Stimulated activated CD4-positive, alpha-beta T cell treated with anti-CD3 and anti-CD28 coated beads, TNF-alpha, amount 100 ng/mL, for 4 hours (primary cell): Measurements from ENCODE around the gene ARVCF.
A peak's percentile ranks its signal among the peaks of the same experiment; 100 is the strongest.

Experiments
- DNase-seq, 3 experiments: peaks; one replicate each; pipeline ENCODE4 v3.0.0-alpha.2; 2020; ENCODE audit warnings: low read depth in 3 of 3

ARVCF gene

DNA sequence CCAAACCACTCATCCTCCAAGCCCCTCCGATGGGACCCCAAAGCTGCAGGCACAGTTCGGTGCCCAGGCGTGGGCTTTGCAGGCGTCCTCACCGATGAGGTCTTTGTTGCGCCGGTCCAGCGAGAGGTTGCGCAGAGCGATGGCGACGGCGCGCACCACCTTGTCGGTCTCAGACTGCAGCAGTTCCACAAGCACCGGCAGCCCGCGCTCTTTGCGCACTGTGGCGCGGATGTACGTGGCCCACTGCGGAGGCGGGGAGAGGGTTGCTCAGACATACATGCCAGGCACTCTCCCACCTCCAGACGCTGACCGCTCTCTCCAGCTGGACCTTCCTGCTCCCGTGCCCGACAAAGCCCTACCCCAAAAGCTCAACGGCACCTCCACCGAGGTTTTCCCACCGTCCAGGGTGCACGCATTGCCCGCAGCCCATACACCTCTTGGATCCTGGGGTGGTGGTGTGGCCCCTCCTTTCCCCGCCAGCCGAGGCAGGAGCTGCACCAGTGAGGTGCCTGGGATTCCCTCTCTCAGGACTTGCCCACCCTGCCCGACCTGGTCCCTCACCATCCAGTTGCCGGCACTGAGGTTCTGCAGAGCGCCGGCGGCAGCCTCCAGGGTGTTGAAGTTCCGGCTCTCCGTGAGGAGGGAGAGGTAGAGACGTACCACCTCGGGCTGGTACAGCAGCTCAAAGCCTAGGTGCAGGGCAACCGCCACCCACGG is 42.9 kb downstream of the ARVCF start:
- no peak for DNase-seq

DNA sequence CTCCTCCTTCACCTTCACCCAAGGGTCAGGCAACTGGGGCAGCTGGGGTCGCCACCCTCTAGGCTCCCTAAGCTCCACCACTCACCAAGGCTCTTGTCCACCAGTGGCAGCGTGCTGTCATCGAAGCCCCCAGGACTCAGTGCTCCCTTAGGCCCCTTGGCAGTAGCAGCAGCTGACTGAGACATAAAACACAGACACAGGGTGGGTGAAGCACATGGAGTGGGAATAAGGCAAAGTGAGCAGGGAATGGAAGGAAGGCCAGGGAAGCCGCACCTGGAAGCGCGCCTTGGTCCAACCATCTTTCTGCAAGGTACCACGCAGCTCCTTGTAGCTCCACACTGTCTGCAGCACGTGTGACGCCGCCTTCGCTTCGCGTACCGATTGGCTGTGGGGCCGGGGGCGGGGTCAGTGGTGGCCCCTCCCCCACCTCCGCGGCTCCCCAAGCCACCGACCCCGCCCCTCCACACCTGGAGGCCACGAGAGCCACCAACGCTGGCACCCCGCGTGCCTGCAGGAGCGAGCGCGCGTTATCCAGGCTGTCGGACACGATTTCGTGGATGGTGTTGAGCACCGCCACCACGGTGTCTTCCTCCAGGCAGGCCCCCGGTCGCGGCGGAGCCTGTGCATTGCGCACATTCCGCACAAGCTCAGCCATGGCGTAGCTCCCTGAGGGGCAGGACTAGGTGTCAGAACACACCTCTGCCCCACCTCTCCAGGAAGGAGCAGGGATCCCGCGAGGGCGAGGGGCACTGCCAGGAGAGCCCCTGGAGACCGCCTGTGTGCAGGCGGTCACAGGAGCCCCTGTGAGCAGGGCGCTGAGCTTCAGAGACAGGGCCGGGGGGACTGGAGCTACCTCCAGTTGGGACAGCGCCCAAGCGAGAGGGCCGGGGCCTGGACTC is 43.7 kb downstream of the ARVCF start:
- DNase-seq = no peak

DNA sequence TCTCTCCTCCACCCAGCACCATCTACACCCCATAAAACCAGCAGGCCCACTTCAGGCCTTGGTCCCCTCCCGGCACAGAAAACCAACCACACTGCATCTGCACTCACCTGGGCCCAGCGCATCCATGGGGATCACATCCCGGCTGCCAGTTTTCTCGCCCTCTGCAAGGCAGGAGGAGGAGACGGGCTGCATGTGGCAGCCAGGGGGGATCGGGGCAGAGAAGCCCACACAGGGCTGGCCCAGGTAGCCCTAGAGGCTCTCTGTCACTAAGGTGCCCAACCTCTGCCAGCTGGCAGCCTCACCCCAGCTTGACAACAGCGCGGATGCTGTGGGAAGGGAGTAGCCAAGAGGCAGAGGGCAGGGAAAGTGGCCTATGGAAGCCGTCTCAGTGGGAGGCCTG is 44.4 kb downstream of the ARVCF start:
- no peak for DNase-seq

DNA sequence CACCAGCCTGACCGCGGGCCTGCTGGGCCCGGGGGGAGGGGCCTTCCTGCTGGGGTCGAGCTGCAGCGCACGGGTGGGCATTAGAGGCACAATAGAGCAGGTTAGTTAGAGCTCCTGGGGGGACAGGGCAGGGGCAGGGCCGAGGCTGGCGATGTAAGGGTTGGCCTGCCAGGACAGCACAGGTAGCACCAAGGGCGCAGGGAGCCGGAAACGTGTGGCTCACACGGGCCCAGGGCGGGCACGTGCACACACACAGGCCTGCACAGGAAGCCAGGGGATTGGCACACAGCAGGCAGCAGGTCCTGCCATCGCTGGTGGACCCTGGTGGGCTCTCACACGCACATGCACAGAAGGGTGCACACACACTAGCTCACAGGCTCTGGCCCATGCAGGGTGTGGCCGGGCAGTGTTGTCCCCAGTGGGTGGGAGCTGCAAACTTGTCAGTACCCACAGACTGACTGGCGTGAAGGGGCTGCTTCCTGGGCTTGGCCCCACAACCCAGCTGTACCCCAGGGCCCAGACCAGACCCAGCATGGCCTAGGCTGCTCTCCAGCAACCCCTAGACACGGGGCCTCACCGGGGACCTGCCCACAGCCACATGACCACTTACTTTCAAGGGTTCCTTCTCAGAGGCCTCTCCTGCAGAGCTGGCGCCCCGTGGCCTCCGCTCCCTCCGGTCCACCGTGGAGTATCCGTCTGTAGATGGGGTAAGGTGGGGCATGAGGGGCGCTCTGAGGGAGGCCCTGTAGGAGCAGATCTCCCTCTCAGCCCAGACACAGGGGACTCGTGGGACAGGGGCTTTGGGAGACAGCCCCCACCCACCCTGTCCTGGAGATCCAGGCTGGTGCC is 45.1 kb downstream of the ARVCF start:
- DNase-seq = no peak

DNA sequence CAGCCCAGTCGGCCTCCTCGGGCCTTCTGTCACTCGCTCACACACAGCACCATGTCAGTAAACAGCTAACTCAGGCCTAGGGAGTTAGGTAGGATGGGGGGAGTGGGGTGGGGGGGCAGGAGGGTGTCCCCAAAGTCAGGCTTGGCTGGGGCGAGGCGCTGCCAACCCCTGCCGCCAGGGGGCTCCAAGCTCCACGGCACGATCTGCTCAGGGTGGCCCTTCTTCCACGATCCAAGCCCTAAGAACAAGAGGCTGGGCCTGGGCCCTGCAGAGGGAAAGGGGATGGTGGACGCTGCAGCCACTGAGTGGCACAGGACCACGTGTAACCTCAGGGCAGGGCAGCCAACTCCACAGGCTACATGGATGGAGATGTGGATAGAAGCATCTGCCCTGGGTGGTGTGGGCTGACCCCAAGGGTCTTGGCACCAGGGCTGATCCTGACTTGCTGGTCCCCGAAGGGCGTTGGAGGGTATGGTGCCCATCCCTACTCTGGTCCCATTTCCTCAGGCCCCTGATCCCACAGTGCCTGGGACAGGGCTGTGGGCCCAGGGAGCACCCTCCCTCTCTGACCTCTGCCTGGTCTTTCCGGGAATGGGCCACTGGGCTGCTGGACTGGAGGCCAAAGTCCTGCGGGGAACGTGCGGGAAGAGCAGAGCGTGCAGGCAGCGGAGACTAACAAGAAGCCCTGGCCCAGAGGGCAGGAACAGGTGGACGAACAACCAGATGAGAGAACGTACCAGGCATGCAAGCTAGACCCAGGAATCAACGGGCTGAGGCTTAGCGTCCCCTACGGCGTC is 45.9 kb downstream of the ARVCF start:
- peak; percentile 59 to 69 (median 59) for DNase-seq

DNA sequence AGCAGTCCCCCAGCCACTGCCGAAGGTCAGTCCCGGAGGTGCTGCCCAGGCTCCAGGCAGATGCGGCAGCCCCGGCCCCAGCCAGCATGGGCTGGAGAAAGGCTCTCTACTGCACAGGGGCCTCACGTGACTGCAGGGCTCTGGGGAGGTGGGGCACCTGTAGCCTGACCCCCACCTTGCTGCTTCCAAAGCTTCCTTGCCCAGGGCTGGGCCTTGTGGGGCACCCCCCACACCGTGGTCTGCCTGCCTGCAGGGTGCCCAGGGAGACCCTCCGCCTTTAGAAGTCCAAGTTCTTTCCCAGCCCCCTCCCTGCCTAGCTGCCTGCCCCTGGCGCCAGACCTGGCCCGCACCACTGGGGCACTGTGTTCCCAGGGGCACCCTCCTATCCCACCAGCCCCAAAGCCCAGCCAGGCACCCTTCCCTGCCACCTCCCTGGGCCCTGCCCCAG is 46.6 kb downstream of the ARVCF start:
- DNase-seq = no peak

DNA sequence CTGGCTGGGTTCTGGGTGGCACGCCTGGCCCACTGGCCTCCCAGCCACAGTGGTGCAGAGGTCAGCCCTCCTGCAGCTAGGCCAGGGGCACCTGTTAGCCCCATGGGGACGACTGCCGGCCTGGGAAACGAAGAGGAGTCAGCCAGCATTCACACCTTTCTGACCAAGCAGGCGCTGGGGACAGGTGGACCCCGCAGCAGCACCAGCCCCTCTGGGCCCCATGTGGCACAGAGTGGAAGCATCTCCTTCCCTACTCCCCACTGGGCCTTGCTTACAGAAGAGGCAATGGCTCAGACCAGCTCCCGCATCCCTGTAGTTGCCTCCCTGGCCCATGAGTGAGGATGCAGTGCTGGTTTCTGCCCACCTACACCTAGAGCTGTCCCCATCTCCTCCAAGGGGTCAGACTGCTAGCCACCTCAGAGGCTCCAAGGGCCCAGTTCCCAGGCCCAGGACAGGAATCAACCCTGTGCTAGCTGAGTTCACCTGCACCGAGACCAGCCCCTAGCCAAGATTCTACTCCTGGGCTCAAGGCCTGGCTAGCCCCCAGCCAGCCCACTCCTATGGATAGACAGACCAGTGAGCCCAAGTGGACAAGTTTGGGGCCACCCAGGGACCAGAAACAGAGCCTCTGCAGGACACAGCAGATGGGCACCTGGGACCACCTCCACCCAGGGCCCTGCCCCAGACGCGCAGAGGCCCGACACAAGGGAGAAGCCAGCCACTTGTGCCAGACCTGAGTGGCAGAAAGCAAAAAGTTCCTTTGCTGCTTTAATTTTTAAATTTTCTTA is 47.3 kb downstream of the ARVCF start:
- no peak for DNase-seq

DNA sequence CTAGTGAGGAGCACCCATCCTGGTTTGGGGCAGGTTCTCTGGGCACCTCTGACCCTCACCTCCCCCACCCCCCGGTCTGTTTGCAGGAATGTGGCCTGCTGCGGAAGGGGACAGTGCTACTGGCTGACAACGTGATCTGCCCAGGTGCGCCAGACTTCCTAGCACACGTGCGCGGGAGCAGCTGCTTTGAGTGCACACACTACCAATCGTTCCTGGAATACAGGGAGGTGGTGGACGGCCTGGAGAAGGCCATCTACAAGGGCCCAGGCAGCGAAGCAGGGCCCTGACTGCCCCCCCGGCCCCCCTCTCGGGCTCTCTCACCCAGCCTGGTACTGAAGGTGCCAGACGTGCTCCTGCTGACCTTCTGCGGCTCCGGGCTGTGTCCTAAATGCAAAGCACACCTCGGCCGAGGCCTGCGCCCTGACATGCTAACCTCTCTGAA is 48.2 kb downstream of the ARVCF start:
- DNase-seq = no peak

DNA sequence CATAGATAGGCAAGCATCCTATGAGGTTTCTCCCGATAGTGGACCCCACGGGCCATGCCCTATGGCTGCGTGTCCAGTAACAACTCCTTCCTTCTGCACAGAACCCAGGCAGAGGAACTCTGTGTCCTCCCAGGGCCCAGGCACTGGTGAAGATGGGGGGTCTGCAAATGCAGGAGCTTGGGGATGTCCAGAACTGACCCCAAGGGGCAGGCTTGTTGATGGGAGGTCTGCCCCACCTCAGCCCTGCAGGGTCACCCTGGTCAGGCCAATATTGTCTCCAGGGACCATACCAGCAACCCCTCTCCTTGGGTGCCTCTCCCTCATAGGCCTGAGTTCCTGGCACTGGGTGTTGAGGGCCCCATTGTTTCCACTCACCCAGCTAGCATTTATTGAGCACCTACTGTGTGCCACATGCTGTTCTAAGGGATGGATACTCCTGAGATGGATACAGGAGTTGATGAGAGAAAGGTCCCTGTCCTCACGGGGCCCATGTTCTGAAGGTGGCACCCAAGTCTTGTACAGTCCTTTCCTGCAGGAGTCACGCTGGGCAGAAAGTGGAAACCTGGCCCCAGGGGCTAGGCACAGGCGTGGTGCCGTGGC is 48.7 kb downstream of the ARVCF start:
- DNase-seq = no peak

DNA sequence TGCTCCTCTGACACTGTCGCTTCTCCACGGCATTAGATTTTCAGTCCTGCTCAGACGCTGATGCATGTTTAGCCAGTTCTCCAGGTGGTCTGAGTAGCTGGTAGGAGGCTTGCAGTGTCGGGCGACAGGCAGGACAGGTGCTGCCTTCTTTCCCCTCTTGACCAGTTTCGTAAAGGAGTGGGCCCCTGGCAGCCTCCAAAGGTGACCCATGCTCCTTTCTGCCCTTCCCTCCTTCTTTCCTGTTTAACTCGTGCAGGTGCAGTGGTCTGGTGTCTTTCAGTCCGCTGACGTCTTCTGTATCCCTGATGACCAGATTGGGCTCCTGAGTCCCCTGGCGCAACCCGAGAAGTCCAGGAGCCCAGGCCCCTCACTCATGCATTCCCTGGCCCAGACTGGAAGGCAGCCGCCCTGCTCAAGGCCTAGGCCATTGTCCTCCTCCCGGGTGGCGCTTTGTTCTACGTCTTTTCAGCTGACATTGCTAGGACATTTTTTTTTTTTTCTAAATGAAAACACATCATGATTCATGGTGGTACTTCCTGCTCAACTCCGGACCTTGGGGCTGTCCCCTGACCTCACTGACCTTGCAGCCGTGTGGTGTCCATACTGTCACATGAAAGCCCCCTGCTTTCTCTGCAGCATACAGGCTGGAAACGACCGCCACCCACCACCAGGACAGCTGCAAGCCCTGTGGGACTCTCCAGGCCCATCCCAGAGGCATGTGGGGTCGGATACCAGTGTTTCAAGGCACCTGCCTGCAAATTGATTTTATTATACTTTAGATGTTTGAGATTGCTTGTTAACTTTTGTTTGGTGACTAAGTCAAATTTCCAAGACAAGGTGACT is 49.5 kb downstream of the ARVCF start:
- DNase-seq = no peak

DNA sequence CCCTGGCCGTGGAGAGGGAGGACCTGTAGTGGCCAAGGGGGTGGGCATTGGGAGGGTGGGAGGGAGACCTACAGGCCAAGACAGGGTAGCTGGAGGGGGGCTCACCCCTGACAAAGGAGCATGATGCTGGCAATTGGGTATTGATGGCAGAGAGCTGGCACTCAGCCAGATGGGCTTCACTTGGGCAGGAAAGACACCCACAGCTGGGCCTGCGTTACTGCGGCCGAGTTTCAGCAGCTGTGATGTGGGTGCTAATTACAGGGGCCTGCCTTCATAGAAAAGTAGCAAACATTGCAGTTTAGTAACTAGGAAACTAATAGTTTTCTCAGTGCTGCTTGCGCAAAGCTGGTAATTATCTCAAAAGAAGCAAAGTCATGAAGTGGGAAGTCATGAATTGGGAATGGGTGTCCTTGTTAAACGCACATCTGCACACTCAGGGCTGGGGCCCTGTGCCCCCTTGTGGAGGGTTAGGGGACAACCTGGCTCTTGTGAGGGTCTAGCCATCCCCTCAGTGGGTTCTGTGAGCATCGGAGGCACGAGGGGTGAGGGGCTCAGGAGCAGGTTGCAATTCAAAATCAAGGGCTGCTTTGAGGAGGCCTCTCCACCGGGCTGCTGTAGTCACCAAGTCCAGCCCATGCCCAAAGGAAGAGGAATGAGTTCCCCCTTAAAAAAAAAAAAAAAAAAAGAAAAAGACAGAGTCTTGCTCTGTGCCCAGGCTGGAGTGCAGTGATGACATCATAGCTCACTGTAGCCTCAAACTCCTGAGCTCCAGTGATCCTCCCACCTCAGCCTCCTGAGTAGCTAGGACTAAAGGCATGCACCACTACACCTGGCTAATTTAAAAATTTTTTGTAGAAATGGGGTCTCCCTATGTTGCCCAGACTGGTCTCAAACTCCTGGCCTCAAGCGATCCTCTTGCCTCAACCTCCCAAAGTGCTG is 50.6 kb downstream of the ARVCF start:
- no peak for DNase-seq

DNA sequence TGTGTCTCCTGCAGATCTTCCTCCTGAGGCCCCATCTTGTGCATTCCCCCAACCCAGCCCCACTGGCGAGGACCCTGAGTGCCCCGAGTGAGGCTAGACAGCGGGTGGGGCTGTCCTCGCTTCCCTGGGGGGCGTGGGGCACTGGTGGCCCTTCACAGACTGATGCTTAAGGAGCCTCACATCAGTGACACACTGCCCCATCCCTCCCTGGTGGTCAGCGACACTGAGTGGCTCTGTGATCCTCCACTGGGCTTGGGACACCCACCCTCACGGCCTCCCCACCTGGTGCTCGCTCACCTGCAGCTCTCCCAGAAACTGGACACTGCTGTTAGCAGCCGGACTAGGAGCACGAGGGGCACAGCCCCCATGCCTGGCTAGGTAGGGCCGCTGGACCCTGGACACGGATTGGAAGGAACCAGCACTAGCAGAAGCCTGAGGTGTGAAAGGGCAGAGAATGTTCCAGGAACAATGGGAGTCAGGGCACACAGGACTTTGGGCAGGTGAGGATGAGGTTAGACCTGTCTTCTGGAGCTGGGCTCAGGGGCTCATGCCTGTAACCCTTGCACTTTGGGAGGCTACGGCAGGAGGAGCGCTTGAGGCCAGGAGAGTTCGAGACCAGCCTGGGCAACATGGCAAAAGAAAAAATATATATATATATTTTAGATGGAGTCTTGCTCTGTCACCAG is 51.8 kb downstream of the ARVCF start:
- DNase-seq = no peak

DNA sequence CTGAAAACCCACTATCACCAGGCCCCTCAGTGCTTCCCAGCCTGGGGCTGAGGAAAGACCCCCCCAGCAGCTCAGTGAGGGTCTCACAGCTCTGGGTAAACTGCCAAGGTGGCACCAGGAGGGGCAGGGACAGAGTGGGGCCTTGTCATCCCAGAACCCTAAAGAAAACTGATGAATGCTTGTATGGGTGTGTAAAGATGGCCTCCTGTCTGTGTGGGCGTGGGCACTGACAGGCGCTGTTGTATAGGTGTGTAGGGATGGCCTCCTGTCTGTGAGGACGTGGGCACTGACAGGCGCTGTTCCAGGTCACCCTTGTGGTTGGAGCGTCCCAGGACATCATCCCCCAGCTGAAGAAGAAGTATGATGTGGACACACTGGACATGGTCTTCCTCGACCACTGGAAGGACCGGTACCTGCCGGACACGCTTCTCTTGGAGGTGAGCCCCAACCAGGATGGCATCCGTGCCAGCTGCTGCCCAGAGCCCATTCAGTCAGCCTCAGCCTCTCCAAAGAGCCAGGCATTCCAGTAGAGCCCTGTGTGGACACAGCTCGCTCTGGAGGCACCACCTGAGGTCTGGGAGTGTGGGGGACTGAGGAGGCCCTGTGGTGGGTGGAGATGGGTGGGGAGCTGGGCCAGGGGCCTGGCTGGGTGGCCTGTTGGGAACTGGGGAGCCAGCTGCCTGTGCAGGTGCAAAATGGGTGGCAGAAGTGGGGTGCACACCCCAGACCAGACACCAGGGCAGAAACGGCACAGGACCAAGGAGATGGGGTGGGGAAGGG is 52.6 kb downstream of the ARVCF start:
- DNase-seq = no peak

DNA sequence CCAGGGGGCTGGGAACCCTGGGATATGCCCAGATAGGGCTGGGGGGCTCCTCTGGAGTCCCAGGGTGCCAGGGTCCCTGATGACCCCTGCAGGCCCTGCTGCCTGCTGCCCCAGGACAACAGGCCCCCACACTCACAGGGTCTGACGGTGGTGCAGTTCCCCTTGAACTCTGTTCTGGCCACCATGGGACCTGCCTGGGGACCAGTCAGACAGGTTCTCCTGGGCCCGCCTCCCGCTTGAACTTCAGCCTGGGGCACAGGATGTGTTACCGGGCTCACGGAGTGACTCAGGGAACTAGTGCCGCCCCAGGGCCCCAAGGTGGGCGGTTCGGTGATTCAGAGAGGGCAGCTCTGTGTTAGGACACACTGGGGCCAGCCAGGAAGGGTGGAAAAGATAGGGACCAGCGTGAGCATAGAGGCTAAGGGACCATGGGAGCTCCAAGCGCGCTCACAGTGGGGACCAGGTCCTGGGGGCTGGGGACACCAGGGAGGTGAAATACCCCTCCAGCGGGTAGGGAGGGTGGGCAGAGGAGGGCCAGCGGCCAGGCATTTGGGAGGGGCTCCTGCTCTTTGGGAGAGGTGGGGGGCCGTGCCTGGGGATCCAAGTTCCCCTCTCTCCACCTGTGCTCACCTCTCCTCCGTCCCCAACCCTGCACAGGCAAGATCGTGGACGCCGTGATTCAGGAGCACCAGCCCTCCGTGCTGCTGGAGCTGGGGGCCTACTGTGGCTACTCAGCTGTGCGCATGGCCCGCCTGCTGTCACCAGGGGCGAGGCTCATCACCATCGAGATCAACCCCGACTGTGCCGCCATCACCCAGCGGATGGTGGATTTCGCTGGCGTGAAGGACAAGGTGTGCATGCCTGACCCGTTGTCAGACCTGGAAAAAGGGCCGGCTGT is 53.5 kb downstream of the ARVCF start:
- no peak for DNase-seq

DNA sequence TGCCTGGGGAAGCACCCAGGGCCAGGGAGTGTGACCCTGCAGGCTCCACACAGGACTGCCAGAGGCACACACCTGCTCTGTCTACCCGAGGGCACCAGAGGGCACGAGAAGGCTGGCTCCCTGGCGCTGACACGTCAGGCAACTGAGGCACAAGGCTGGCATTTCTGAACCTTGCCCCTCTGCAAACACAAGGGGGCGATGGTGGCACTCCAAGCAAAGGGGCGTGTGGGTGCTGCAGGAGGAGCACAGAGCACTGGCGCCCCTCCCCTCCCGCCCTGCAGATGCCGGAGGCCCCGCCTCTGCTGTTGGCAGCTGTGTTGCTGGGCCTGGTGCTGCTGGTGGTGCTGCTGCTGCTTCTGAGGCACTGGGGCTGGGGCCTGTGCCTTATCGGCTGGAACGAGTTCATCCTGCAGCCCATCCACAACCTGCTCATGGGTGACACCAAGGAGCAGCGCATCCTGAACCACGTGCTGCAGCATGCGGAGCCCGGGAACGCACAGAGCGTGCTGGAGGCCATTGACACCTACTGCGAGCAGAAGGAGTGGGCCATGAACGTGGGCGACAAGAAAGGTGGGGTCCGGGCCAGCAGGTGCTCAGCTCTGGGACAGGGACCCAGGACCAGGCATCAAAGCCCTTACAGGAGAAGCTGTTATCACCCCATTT is 54.2 kb downstream of the ARVCF start:
- peak in 1 of 3 experiments; percentile 29 for DNase-seq
